Measurements from ENCODE around the gene C12orf75.
"Not testable (repeated sequence)": the region's sequence is repeated elsewhere in the genome, so short reads cannot be mapped to it uniquely, and the experiment has no call there.

The C12orf75 gene

DNA sequence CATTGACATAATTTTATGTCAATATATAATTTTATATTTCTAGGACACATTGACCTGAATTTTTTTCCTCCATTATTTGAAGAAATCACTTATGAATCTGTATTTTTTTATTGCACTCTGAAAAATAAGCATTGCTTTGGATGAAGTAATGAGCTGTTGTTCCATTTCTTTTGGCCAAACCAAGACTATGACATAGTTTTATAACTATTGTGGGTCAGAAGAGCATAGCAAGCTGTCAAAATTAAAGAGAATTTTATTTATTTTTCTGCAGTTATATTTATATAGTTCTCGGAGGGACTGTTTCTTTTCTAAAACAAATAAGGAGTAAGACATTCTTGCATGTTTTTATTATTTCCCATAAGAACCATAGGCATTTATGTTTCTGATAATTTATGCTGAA lies 8.5 kb downstream of the C12orf75 start:
- no peak for DNase-seq

DNA sequence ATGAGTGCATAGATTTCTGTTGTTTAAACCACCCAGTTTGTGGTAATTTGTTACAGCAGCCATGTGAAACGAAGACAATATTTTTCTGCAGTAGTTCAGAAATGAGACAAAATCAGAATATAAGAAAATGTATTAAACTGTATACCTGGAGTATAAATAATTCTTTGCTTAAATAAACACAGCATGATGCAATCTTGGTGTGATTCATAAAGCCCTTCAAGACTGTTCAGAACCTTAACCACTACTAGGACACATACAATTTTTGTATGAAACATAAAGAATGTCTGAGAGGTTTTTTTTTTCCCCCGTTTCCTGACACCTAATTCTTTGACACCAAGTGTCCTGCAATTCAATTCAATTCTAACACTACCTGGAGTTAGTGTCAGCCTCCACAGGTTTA lies 10.5 kb downstream of the C12orf75 start:
- DNase-seq = no peak

DNA sequence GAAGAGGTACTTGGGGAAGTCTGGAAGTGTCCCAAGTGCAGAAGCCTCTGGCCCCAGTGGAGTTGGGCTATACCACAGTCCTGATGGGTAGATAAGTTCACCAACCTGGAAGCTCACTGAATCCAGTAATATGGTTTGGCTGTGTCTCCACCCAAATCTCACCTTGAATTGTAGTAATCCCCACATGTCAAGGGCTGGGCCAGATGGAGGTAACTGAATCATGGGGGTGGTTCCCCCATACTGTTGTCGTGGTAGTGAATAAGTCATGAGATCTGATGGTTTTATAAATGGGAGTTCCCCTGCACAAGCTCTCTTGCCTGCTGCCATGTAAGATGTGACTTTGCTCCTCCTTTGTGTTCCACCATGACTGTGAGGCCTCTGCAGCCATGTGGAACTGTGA lies 11.1 kb downstream of the C12orf75 start:
- DNase-seq = not testable (repeated sequence)

DNA sequence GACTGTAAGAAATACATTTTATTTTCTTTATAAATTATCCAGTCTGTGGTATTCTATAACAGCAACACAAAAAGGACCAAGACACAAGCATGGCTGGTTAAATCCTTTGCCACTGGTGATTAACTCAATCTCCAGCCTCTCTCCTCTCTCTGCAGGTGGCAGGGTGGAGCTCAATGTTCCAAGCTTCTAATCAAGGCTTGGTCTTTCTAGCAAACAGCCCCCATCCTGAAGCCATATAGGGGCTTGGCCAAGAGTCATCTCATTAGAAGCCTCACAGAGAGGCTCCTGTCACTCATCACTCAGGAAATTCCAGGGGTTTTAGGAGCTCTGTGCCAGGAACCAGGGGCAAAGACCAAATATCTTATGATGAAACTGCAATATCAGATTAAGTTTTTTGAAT lies 12.0 kb downstream of the C12orf75 start:
- no peak for DNase-seq

DNA sequence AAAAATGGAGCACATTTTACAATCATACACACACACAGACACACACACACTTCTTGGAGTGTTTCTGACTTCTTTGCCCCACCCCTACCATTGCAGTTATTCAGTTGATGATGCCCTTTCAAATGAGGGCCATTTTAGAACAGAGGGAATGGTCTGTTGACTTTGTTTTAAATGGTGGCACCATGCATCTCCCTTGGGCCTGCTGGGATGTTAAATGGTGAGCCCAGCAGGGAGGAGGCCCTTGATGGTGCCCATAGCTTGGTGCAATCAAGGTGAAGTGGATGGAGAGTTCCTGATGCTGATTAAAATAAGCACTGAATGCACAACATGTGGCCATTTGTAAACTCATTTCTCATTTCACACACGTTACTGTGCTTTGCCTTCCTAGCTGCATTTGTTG lies 13.3 kb downstream of the C12orf75 start:
- DNase-seq = no peak

DNA sequence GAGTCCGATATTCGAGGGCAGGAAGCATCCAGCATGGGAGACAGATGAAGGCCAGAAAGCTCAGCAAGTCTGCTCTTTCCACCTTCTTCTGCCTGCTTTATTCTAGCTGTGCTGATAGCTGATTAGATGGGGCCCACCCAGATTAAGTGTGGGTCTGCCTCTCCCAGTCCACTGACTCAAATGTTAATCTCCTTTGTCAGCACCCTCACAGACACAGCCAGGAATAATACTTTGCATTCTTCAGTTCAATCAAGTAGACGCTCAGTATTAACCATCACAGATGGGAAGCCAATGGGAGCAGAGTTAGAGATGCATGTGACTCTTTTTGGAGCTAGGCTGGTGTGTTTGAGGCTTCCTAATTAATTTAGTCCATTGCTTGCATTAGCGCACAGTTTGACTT lies 17.0 kb downstream of the C12orf75 start:
- DNase-seq = no peak

DNA sequence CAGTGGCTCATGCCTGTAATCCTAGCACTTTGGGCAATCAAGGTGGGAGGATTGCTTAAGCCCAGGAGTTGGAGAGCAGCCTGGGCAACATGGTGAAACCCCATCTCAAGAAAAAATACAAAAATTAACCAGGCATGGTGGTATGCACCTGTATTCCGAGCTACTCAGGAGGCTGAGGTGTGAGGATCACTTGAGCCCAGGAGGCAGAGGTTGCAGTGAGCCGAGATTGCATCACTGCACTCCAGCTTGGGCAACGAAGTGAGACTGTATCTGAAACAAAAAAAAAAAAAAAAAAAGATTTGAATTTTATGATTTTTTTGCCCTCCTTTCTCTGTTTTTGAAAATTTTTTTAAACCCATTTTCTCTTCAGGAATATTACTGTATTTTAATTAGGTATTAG lies 17.7 kb downstream of the C12orf75 start:
- DNase-seq = no peak

DNA sequence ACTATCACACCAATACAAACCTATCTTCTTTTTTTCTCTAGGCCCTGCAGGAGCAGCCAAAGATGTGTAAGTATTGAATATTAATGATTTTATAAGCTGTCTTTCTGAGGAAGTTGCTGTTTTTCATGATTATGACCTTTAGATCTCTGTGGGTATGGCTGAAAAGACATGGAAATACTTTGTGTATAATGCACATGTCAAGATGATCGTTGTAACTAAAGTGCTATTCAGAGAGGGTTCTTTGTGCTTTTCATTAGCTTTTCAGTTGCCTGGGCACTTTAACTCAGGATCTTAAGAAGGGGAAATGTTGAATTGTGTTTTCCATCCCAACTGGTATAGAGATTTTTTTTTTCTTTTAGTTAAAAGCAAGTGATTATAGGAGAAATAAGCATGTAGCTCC lies 18.1 kb downstream of the C12orf75 start:
- no peak for DNase-seq

DNA sequence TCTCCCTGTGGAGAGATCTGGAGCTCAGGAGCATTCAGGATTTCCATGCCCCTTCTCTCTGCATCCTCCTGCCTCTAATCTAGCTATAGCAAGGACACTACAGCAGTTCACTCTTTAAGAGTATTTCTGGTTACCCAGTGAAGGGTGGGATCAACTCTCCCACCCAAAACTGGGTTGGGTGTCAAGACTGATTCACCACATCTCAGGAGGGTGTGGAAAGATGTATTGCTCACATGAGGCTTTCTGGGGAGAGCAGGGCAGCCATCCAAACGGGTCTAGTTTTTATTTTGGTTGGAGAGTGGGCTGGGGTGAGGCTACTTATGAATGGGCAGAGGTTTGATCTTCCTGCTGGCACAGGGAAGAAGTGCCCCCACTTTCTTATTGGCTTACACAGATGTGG lies 18.6 kb downstream of the C12orf75 start:
- no peak for DNase-seq

DNA sequence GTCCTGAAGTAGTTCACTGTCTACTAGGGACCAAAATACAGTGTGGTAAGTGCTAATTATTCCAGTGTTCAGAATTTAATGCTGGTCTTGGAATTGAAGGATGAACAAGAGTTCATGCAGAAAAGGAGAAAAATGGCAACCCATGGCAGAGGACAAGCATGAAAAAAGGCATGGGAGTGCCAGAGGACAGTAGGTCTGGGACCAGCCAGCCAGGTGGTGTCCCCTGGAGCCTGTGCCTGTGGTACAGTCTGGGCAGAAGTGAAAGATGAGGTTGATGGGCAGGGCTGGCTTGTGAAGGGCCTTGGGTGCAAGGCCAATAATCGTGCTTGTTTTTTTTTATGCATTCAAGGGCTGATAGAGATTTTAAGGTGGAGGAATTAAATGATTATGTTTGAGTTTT lies 21.0 kb downstream of the C12orf75 start:
- no peak for DNase-seq

DNA sequence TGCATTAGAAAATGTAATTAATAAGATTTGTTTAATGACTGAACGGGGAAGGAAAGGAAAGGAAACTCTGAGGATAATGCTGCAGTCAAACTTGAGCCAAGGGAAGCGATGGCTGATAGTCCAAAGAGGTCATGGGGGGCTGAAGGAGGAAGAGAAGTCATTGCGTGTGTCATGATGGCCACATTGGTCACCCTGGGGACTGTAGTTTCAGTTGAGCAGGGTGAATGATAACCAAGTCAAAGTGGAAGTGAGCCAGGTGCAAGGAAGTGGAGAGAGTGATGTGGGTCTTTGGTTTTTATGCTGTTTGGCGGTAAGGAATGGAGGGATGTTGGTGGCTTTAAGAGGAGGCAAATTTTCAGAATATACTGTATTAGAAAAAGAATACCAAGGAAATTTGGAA lies 21.6 kb downstream of the C12orf75 start:
- DNase-seq = no peak

DNA sequence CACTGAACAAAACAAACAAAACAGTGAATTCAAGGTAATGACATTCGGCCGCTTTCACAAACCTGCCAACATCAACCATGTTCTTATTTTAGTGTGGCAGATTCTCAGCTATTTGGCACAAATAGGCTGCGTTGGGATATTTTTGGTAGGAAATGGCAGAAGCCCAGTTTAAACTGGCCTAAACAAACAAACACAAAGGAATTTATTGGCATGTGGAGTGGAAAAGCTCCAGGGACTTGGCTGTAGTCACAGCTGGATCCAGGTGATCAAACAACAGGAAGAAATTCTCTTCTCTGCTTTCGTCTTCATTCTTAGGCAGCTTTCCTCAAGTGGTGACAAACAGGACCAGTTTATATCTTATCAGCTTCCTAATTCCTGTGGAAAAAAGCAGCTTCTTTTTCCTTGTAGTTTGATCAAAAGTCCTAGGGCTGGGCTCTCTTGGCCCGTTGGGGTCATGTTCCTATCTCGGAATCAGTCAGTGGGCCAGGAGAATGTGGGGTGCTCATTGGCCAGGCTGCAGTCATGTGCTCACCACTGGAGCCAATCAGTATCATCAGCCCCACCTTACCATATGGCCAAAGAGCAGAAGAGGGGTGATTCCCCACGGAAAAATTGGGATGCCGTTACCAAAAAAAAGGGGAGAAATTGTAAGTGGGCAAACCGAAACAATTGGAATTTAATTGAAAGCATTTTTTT lies 22.6 kb downstream of the C12orf75 start:
- no peak for DNase-seq

DNA sequence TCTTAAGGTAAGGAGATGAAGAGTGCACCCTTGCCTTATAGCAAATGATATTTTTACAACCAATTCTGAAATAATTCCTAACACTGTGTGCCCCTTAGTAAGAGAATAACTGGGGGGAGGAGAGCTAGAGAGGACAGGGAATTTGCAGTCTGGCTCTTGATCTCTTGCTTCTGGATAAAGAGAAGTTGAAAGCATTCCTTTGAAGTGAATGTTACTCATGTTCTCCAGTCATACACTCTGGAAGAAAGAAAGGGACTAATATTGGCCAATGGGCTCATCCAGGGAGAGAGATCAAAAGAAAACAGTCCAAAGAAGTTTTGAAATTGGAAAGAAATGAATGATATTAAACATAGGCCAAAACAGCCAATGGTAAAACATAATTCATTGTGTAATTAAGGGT lies 25.3 kb downstream of the C12orf75 start:
- no peak for DNase-seq

DNA sequence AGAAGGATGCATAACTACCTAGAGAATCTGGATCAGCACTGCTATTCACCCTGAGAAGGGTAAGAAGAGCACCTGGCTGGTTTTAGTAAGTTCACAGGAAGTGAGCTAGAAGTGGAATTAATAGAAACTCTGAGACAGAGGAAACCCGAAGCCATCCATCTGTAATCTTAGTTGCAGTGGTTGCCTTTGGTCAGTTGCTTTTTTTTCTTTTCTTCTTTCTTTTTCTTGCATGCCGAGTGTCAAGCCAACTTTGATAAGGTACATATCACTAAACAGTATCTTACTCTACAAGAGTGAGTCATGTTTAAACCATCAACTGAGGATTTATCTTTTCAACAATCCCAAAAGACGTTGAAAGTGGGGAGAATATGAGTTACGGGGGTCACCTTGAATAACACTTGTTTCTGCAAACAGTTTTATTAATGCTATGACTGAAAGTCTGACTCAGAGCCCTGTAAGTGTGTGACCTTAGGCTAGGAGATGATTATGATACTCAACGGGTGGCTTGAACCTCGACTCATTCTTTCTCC lies 26.7 kb downstream of the C12orf75 start:
- no peak for DNase-seq

DNA sequence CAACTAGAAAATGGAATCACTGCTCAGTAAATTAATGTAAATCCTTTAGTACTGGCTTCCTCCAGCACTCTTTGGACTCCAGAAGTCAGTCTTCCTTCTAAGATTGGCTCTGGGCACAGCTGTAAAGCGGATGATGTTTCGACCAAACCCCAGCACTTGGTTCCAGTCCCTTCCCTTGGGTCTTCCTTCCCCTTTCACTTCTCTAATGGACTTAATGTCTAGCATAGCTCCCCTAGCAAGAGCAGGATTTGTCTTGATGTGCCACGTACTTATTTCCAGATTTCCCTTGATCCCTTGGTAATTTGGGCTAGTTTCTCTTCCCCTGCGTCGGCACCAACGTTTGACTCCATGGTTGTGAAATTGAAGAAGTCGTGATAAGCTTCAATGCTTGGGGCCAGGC lies 28.3 kb downstream of the C12orf75 start:
- no peak for DNase-seq

DNA sequence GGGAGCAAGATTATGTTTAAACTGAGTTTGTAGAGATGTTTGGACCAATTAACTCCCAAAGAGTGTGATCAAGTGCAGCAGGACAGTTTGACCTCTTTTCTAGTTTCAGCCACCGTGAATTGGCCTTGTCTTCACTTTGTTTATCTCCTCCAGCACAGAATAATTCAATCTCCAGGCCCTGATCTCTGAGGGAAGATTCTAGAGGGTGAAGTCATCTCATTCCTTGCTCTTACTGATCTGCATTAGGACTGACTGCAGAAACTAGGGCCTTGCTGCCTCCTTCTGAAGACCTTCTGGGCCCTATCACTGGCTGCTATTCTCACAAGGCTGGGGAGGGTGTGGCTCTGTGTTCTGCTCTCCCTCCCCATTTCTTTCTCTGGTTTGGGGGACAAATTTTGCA lies 29.4 kb downstream of the C12orf75 start:
- DNase-seq = no peak

DNA sequence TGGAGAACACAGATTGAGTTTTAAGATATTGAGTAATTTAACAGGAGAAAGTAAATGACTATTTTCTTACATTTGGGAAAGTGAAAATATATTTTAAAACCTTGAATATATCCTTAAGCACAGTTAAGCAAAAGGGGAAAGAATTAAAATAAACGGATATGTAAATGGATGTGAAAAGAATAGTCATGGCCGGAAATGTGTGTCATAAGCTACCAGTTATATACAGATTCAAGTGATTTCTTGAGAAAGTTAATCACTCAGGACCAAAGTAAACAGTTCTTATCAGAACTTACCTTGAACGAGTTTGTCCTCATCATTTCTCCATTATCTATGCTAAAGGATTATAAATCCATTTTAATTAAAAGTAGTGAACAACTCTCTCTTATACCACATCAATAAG lies 33.4 kb downstream of the C12orf75 start:
- DNase-seq = no peak

DNA sequence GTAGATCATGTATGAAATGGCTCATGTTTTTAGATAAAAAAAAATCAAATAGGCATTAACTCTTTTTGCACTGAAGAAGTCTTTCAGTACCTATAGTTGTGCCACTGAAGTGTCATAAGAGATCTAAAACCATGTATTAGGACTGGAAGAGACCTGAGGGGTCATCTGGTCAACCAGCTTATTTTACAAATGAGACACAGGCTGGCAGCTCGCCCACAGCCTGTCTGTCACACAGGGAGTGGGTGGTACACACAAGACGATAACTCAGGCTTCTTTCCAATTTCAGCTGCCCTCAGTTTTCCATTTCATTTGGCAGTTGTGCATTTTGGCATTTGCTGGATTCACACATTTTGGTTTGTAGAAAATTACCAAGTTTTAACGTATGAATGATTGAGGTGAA lies 34.7 kb downstream of the C12orf75 start:
- DNase-seq = no peak

DNA sequence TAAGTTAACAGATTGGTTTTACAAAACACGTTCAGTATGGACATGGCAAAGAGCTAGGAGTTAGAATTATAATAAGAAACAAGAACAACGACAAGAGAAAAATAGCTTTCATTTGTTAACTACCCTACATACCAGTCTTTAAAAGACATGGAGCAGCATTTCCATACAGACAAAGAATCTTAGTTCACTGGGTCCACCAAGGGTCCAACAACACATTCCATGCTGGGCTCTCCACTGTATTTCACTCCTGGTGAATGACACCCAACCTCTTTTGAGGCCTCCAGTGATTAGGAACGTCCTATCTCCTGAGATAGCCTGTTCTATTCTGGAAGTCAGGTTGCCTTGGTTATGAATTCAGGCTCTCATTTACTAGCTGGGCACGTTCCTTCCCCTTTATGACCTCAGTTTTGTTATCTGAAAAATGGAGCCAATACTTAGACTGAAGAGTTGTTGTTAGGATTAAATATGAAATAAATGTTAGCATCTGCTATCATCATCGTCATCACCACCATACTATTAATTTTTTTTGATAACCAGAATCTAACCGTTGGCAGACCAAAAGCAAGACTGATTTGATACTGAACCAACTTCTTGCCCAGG lies 37.7 kb downstream of the C12orf75 start:
- no peak for DNase-seq

DNA sequence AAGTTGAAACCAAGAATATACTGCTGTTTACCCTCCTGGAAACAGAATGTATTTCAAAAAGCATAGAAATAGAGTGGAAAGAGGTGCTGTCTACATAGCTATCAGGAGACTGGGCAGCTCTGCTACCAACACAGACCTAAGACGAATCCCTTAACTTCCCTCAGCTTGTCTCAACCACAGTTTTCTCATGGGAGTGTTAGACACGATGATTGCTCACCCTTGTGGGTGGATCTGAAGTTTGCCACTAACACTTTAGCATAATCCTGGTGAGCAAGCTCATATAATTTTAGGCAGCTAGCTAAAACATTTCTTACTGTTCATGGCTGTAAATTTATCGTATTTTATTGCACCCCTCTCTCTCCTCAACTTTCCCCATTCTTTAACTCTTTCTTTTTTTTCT lies 38.5 kb downstream of the C12orf75 start:
- DNase-seq = no peak

DNA sequence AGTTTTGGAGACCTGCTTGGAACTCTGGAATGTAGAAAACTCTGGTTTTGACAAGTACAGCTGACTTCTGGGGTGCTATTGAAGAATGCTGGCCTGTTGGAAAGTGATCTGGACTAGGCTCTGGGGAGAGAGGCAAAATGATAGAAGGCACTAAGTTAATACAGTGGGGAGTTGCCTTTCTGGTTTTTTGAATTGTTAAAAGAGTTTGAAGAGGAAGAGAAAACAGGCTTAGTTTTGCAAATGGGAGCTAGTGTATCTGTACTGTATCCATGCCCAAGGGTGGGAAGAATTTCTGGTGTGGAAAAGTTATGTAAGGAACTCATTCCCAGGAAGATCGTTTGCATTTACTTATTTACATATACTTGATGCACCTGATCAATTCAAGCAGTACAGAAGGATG lies 43.8 kb downstream of the C12orf75 start:
- DNase-seq = no peak

DNA sequence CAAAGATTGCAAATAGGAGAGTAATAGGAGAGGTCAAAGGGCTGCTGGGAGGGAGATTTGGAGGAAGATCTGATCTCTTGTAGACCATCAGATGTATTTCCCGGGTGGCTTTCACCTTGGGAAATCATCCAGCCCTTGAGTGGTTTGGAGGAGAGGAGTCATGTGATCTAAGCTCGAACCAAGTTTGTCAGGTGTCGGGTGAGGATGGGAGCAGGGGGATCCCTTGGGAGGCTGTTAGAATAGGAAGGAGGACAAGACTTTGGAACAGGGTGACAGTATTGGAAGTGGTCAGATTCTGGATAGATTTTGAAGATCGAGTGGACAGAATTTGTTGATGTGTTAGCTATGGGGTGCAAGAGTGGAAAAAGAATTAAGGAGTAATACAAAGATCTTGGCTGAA lies 46.6 kb downstream of the C12orf75 start:
- no peak for DNase-seq

DNA sequence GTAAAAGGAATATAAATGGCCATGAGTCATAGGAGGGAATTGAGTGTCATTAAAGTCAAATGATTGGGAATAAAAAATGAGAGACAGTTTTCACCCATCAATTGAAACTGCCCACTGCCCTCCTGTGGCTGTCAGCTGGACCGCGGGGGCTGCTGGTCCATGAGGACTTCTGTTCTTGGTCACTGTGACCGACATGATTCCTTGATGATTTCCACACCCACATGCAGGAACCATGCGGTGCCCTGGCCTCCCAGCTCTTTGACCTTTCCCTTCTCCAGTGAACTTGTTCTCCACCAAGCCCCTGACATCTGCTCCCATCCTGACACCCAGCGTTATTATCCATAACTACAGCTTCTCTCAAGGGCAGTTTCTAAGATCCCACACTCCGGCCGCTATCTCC lies 48.4 kb downstream of the C12orf75 start:
- no peak for DNase-seq

DNA sequence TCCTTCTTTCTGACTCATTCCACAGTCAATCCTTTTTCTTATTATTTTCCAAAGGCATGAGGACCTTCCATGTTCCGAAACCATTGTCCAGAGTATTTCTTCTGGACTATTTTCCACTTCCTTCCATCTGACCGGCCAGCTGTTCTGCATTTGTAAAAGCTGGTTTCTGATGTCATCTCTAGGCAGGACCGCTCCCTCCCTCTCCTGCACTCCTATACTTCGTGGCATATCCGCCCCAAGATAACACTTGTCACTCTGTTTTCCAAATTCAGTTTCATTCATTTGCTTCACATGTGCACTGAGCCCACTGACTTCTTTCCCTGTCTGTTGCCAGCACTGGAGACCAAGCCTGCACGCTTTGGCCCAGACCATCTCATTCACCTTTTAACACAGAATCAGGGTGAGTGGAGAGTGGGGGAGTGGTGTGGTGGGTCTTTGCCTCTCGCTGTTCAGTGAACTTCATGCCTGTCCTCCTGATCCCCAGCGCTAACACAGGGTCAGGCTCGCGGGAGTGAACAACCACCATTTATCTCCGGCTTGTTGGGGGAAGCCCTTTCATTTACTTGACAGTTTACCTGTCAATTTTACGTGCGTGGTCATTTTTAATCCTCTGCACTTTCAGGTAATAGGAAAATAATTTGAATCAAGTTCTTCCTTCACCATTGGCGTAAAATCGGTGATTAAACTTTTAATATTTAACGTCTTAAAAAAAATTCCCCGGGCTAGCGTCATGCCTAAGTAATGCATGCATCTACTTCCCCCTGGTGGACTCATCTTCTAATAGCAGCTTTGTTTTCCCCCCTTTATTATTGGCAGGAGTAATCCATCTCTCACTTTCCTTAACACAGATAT lies 52.5 kb downstream of the C12orf75 start:
- DNase-seq = no peak

Data from activated CD4-positive, alpha-beta T cell treated with anti-CD3 and anti-CD28 coated beads for 48 hours (primary cell).